GM10266 (cell line): ENCODE results near the gene TECPR2.
"Not testable (repeated sequence)": the region's sequence is repeated elsewhere in the genome, so short reads cannot be mapped to it uniquely, and the experiment has no call there.

Experiments
- DNase-seq: peaks from one replicate; pipeline ENCODE4 v3.0.0; 2012; ENCODE audit errors: extremely low spot score
- CTCF ChIP-seq: IDR thresholded peaks from 2 replicates; pipeline ENCODE4 v1.5.1; 2012; ENCODE audit warnings: mild to moderate bottlenecking, low read depth; ENCODE audit not compliant: control insufficient read depth, insufficient read depth; ENCODE audit errors: missing control alignments

The TECPR2 gene

DNA sequence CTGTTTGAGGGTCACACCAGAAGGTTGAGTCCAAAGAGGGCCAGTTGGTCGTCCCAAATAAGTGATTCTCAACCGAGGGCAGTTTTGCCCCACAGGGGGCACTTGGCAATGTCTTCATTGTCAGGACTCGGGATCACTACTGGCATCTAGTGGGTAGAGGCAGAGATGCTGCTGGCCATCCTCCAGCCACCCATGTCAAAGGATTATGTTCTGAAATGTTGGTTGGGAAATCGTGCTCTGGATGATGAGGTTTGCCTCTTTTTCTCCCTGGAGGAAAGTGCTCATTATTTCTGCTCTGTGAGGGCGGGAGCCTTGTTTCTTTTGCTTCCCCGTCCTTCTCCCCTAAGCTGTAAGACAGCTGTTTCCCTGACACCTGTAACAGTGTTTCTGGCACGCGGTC lies 39.6 kb upstream of the TECPR2 start:
- DNase-seq = no peak
- TF ChIP-seq CTCF = peak; percentile 40

GRCh38 chr14:102325791-102326345 lies 36.9 kb upstream of the TECPR2 start:
- no peak for DNase-seq
- TF ChIP-seq CTCF = no peak

DNA sequence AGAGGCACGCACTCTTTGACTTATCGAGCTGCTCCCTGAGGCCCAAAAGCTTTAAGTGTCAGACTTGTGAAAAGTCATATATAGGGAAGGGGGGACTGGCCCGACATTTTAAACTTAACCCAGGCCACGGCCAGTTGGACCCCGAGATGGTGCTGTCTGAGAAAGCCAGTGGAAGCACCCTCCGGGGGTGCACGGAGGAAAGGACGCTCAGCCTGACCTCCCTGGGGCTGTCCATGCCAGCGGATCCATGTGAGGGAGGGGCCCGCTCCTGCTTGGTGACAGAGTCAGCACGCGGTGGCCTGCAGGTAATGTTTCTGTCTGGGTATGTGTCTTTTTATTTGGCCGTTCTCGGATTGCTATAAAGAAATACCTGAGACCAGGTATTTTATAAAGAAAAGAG lies 36.2 kb upstream of the TECPR2 start:
- TF ChIP-seq CTCF = no peak
- no peak for DNase-seq

DNA sequence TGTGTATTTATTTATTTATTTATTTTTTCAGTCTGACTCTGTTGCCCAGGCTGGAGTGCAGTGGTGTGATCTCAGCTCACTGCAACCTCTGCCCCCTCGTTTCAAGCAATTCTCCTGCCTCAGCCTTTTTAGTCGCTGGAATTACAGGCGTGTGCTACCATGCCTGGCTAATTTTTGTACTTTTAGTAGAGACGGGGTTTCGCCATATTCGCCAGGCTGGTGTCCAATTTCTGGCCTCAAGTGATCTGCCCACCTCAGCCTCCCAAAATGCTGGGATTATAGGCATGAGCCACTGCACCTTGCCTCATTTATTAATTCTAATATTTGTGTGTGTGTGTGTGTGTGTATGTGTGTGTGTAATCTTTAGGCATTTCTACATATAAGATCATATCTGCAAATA lies 33.4 kb upstream of the TECPR2 start:
- DNase-seq = not testable (repeated sequence)

DNA sequence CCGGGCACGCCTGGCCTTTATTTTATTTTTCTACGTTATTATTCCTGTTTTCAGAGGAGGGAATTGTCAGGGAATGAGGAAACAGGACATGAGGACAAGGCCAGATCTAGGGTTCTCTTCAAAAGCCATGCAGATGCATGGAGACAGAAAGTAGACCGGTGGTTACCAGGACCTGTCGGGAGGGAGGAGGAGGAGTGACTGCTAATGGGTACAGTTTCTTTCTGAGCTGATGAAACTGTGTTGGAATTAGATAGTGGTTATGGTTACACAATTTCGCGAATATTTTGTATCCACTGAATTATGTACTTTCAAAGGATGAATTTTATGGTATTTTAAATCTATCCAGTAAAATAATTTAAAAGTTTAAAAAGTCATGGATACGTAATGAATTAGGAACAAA lies 31.9 kb upstream of the TECPR2 start:
- DNase-seq = no peak
- no peak for TF ChIP-seq CTCF

- no peak for DNase-seq
- no peak for TF ChIP-seq CTCF
Observed at GRCh38 chr14:102333390-102333789, 29.4 kb upstream of the TECPR2 start.

GRCh38 chr14:102333795-102334705 lies 28.7 kb upstream of the TECPR2 start:
- no peak for DNase-seq
- no peak for TF ChIP-seq CTCF

DNA sequence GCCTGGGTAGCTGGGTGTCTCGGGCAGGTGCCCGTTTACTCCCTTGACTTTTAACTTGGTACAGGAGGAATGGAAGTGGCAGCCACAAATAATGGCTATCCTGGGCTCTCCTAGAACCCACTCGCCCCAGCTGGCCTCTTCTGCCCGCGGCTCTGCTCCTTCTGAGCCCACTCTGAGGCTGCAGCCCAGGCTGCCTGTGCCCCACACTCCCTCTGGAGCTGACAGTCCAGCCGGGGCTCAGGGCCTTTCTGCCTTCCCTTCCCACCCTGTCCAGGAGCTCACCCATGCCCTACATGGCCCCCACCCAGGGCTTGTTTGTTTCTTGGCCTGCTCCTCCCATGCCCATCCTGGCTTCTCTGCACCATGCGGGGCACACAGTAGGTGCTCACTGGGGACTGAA lies 27.6 kb upstream of the TECPR2 start:
- no peak for DNase-seq
- TF ChIP-seq CTCF = no peak
